ENCODE data around the gene NOP53.

The NOP53 gene

DNA sequence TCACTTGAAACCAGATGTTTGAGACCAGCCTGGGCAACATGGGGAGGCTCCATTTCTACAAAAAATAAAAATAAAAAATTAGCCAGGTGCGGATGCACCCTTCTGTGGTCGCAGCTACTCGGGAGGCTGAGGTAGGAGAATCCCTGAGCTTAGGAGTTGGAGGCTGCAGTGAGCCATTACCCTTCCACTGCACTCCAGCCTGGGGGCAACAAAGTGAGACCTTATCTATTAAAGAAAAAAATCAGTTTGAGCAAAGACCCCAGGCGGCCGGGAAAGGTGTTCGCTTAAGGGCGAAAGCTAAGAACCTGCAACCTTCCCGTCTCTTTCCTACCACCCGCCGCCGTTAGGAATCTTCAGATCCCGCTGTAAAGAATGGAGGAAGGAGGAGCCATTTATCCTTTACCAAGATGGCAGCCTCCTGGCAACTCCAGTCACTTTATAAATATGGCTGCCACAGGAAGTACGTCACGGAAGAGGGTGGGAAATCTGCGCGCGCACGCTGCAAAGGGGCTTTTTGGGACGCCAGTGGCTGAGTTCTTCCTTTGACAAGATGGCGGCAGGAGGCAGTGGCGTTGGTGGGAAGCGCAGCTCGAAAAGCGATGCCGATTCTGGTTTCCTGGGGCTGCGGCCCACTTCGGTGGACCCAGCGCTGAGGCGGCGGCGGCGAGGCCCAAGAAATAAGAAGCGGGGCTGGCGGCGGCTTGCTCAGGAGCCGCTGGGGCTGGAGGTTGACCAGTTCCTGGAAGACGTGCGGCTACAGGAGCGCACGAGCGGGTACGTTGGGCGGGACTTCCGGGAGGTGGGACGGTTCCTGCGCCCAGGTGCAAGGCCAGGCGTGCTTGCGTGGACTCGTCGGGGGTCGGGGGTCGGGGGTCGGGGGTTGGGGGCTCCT is at the start of gene NOP53:
TSS of gene NOP53 (plus strand) at position 537 of the 892 bp plus-strand sequence. CDS start at position 551, 14 bp downstream.
- TF ChIP-seq GATA3 (IDR thresholded peaks at IDR 0.05; ENCODE audit: low read depth, low read length), result no peak
- no peak for TF ChIP-seq GATA2 (IDR thresholded peaks at IDR 0.05; ENCODE audit: low read depth, low read length)

DNA sequence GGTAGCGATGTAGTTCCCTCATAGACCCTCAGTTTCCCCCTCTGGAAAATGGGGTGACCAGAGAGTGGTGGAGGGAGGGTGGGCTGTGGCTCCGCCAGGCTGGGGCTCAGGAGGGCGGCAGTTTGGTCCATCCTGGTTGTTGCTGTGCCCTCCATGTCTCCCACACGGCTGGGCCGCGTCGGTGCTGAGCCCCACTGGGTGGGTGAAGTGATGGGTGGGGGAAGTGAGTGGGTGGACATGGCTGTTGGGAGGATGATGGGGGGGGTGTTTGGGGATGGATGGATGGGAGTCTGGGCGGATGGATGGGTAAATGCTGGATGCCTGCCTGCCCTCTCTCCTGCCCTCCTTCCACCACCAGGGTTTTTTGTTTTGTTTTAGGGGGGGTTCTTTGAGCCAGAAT is 48.7 kb upstream of the NOP53 start:
- TF ChIP-seq GATA3 (IDR thresholded peaks at IDR 0.05; ENCODE audit: low read depth, low read length), result no peak
- TF ChIP-seq GATA2 (IDR thresholded peaks at IDR 0.05; ENCODE audit: low read depth, low read length), result no peak

DNA sequence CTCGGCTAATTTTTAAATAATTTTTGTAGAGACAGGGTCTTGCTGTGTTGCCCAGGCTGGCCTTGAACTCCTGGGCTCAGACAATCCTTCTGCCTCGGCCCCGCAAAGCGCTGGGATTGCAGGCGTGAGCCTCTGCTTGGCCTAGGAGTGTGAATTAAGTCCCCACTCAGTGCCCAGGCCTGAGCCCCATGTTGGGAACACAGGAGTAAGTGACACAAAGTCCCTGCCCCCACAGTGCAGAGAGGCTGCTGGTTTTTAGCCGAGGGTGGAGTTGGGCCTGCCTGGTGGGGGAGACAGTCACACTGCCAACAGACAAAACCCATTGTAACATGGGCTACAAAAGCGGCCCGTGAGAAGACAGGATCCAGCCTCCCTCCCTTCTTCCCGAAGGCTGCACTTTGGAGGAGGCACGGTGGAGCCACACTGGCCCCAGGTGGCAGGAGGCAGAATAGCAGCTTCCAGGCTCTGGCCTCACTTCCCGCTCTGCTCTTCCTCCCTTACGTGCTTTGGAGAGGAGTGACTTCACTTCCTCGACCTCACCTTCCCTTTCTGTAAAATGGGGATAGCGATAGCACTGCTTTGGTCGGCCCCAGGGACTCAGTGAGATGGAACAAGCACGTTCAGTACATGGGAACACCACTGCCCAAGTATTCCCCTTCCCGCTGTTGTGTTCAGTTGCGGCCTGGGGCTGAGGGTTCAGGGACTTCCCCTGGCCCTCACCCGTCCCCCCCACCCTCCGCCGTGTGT is 47.3 kb upstream of the NOP53 start:
- TF ChIP-seq GATA2 (IDR thresholded peaks at IDR 0.05; ENCODE audit: low read depth, low read length) (no peak), GATA3 (IDR thresholded peaks at IDR 0.05; ENCODE audit: low read depth, low read length) (no peak)

DNA sequence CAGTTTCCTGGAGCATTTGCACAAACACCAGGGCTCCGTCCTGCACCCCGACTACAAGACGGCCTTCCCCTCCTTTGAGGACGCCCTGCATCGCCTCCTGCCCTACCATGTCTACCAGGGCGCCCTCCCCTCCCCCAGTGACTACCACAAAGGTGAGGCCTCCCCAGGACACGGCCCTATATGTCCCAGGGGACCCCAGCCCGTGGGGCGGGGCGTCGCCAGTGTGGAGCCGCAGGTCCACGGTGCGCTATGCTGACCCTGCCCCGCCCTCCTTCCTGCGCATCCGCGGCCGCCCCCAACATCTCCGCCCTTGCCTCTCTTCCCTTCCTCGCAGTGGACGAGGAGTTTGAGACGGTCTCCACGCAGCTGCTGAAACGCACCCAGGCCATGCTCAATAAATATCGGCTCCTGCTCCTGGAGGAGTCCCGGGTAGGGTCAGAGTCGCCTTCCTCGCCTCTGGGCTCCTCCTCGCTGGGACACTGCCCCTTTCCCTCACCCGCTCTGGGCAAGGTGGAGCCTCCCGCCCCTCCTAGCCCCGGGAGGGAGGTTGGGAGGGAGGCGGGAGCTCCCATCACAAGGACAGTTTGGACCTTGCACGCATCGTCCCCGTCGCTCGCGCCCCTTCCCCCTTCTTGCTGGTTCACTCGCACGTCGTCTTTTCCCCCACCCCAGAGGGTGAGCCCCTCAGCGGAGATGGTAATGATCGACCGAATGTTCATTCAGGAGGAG is 46.6 kb upstream of the NOP53 start:
- TF ChIP-seq GATA3 (IDR thresholded peaks at IDR 0.05; ENCODE audit: low read depth, low read length), result no peak
- TF ChIP-seq GATA2 (IDR thresholded peaks at IDR 0.05; ENCODE audit: low read depth, low read length), result no peak

DNA sequence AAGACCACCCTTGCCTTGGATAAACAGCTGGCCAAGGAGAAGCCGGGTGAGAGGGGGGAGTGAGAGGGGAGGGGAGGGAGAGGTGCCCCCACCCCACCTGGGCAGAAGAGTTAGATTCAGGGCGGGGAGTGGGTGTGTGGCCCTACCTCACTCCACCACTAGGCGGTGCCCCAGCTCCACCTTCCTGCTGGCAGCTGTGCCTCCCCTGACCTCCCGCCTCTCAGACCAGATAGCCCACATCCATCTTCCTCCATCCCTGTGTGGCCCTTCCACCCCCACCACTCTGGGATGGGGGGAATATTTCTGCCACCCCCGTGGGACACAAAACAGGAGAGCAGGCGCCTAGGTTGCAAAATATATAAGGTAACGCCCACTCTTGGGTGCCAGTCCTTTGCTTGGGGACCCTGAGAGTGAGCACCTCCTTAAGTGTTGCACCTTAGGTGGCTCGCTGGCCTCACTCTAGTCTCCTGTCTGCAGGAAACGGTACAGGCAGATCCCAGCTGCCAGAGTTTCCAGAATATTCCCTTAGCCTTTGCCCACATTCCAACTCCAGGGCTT is 45.9 kb upstream of the NOP53 start:
- TF ChIP-seq GATA3 (IDR thresholded peaks at IDR 0.05; ENCODE audit: low read depth, low read length), result no peak
- no peak for TF ChIP-seq GATA2 (IDR thresholded peaks at IDR 0.05; ENCODE audit: low read depth, low read length)

DNA sequence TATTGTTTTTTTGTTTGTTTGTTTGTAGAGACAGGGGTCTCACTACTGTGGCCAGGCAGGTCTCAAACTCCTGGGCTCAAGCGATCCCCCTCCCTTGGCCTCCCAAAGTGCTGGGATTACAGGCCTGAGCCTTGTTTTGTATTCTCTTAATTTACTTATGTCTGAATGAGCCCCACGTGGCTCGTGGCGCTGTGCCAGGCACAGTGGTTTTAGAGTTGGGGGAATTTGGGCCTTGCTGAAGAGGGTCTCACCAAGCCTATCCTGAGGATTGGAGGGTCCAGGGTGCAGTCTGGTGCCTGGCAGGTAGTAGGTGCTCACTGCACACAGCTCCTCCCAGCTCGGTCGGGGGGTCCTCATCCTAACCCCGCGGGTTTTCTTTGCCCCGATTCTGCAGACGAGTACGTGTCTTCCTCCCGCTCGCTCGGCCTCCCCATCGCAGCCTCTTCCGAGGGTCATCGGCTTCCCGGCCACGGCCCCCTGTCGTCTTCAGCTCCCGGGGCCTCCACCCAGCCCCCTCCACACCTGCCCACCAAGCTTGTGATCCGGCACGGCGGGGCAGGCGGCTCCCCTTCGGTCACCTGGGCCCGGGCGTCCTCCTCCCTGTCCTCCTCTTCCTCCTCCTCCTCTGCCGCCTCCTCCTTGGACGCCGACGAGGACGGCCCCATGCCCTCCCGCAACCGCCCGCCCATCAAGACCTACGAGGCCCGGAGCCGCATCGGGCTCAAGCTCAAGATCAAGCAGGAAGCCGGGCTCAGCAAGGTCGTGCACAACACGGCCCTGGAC is 44.2 kb upstream of the NOP53 start:
- no peak for TF ChIP-seq GATA2 (IDR thresholded peaks at IDR 0.05; ENCODE audit: low read depth, low read length)
- TF ChIP-seq GATA3 (IDR thresholded peaks at IDR 0.05; ENCODE audit: low read depth, low read length), result no peak

DNA sequence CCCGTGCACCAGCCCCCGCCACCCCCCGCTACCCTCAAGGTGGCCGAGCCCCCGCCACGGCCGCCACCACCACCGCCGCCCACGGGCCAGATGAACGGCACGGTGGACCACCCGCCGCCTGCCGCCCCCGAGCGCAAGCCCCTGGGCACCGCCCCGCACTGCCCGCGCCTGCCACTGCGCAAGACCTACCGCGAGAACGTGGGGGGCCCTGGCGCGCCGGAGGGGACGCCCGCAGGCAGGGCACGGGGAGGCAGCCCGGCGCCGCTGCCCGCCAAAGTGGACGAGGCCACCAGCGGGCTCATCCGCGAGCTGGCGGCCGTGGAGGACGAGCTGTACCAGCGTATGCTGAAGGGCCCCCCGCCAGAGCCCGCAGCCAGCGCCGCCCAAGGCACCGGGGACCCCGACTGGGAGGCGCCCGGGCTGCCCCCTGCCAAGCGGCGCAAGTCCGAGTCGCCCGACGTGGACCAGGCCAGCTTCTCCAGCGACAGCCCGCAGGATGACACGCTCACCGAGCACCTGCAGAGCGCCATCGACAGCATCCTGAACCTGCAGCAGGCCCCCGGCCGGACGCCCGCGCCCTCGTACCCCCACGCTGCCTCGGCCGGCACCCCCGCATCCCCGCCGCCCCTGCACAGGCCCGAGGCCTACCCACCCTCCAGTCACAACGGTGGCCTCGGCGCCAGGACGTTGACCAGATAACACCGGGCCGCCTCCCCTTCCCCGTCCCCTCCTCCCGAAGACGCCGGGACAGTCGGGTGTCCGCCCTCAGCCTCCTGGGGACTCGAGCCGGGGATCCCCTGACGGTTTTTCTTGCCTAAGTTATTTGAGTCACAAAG is 43.4 kb upstream of the NOP53 start:
- TF ChIP-seq GATA3 (IDR thresholded peaks at IDR 0.05; ENCODE audit: low read depth, low read length), result no peak
- no peak for TF ChIP-seq GATA2 (IDR thresholded peaks at IDR 0.05; ENCODE audit: low read depth, low read length)

DNA sequence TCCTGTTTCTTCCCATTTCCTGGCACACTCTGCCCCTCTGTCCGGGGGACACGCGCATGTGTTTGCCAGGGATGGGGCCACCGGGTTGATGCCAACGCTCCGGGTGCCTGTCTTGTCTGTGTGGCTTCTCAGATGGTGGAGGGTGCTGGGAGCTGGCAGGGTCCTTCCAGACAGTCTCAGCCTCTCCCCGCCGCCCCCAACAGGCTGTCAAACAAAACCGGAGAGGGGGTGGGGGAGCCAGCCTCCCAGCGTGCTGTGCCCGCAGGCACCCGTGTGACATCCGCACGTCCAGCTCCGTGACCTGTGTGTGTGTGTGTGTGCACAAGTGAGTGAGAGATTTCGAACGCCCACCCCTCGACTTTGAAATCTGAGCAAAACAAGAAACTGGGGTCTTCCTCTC is 42.7 kb upstream of the NOP53 start:
- no peak for TF ChIP-seq GATA2 (IDR thresholded peaks at IDR 0.05; ENCODE audit: low read depth, low read length)
- no peak for TF ChIP-seq GATA3 (IDR thresholded peaks at IDR 0.05; ENCODE audit: low read depth, low read length)

DNA sequence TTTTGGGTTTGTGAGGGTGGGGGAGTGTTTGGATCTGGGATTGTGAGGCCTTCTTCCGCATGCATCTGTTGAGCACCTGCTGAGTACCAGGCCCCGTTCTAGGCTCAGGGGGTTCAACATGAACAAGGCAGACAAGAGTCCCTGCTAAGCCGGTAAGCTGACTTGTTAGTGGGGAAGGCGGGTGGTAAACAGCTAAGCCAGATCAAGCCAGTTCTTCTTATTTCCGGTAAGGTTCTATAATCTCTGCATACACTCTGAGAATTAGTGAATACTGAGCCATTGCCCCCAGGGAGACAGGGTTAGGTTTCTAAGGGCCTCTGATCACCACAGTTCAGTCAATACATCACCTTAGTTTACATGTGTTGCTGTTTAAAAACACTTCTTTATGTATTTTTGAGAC is 42.0 kb upstream of the NOP53 start:
- TF ChIP-seq GATA2 (IDR thresholded peaks at IDR 0.05; ENCODE audit: low read depth, low read length) (no peak), GATA3 (IDR thresholded peaks at IDR 0.05; ENCODE audit: low read depth, low read length) (no peak)

DNA sequence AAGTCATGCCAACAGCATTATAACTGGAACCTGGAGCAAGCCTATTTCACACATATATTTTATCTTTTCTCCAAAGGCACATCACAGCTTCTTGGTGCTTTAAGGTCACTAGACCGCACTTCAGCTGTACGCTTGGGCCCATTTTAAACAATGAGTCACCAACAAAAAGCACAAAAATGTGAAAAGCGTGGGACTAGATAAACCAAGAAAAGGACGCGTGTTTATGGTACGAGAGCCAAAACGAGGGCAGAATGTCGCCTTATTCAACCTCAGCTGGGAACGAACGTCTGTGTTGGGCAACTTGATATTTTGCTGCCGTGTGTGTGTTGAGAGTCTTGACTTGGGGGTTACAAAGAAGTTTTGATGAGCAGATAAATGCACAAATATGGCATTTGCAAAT is 41.3 kb upstream of the NOP53 start:
- TF ChIP-seq GATA3 (IDR thresholded peaks at IDR 0.05; ENCODE audit: low read depth, low read length) (no peak), GATA2 (IDR thresholded peaks at IDR 0.05; ENCODE audit: low read depth, low read length) (no peak)

DNA sequence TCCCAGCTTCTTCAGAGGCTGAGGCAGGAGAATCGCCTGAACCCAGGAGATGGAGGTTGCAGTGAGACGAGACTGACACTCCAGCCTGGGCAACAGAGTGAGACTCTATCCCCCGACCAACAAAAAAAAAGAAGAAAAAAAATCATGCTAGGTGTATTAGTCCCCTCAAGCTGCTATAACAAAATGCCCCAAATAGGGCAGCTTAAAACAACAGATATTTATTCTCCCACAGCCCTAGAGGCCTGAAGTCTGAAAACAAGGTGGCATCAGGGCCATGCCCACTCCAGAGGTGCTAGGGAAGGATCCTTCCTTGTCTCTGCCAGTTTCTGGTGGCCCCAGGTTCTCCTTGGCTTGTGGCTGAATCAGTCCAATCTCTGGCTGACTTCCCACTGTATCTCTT is 40.7 kb upstream of the NOP53 start:
- no peak for TF ChIP-seq GATA3 (IDR thresholded peaks at IDR 0.05; ENCODE audit: low read depth, low read length)
- no peak for TF ChIP-seq GATA2 (IDR thresholded peaks at IDR 0.05; ENCODE audit: low read depth, low read length)

DNA sequence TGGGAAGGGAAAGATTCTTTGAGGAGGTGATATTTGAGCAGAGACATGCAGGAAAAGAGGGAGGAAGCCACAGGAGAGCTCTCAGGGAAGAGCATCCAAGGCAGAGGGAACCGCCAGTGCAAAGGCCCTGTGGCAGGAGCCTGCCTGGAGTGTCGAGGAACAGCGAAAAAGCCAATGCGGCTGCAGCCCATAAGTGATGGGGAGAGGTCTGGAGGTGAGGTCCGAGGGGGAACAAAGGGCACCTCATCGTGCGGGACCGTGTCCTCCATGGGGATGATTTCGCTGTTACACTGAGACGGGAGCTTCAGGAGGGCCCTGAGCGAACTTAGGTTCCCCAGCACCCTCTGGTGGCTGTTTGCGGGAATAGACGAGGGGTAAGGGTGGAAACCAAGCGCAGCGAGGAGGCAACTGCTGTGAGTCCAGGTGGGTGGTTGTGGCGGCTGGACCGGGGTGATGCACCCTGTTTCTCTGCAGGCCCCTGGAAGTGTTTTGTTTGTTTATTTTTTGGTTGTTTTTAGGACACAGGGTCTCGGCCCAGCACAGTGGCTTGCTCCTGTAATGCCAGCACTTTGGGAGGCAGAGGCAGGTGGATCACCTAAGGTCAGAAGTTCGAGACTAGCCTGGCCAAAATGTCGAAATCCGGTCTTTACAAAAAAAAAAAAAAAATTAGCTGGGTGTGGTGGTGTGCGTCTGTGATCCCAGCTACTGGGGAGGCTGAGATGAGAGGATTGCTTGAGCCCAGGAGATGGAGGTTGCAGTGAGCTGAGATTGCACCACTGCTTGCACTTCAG is 38.0 kb upstream of the NOP53 start:
- TF ChIP-seq GATA3 (IDR thresholded peaks at IDR 0.05; ENCODE audit: low read depth, low read length), result no peak
- no peak for TF ChIP-seq GATA2 (IDR thresholded peaks at IDR 0.05; ENCODE audit: low read depth, low read length)
